Stimulated activated effector memory CD8-positive, alpha-beta T cell treated with anti-CD3 and anti-CD28 coated beads, Interleukin-12 subunit alpha, Interleukin-12 subunit beta, amount 100 ng/mL, for 72 hours (primary cell): ENCODE measurements around the gene NDRG3.
"Not testable (repeated sequence)": the region's sequence is repeated elsewhere in the genome, so short reads cannot be mapped to it uniquely, and the experiment has no call there.

Experiments
- ATAC-seq: fragments of 150-1000 bp; cut with Tn5 transposase; 2 replicates; pipeline ENCODE4 v1.10.0; 2021
- DNase-seq, 2 donors: peaks; one replicate each; pipeline ENCODE4 v3.0.0; 2021 to 2022; ENCODE audit warnings: low spot score in 2 of 2
- H3K27ac Mint-ChIP-seq: one replicate; pipeline ENCODE4 v1.8.0; 2022; ENCODE audit warnings: mild to moderate bottlenecking, mixed read lengths
- H3K36me3 Mint-ChIP-seq: one replicate; pipeline ENCODE4 v1.8.0; 2022; ENCODE audit warnings: mild to moderate bottlenecking, mixed read lengths
- H3K4me1 Mint-ChIP-seq: one replicate; pipeline ENCODE4 v1.8.0; 2022; ENCODE audit warnings: mixed read lengths
- H3K4me3 Mint-ChIP-seq: one replicate; pipeline ENCODE4 v1.8.0; 2022; ENCODE audit warnings: mild to moderate bottlenecking, mixed read lengths
- H3K9me3 Mint-ChIP-seq: one replicate; pipeline ENCODE4 v1.8.0; 2022; ENCODE audit warnings: mixed read lengths

NDRG3 gene

DNA sequence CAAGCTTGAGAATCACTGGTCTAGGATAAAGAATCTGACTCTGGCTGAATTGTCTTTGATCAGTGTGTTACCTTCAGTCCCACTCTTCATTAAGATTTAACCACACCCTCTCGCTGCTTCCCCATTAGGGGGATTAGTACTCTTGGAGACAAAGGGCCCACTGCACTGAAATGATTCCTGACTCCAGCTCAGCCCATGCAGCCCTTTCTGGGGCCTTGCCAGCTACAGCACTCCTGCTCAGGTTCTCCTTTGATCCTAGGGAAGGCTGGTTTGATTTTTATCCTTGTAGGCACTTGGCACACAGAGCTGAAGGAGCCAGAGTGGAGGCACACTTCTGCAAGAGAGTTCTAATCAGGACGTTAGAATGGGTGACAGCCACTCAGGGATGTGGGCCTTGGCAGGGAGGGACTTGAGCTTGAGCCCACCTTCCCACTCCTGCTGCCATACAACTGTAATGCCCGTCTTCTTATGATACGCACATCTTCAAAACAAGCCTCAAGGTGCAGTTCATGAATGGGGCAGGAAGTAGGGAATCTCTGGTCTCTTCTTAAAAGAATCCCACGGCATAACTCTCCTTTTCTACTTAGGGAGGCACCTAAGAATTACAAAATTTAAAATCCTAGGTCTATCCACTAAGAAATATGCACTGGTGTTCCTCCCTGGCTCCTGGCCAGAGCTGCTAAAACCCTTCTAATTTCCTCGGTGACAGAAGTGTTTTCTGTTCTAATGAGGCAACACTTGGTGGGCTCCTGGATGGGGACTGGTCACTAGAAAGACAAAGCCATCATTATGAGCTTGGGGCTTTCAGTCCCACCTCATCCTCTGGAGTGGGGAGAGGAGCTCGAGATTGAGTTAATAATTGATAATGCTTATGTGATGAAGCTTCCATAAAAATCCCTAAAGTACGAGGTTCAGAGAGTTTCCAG is 98.4 kb downstream of the NDRG3 start:
- peak overlapping the region; percentile 99 for H3K27ac Mint-ChIP-seq
- no peaks in the 10 kb centered on the region for H3K9me3 Mint-ChIP-seq
- peaks cover 27% of the 10 kb centered on the region for H3K36me3 Mint-ChIP-seq
- peak overlapping the region; percentile 94 for H3K4me3 Mint-ChIP-seq
- DNase-seq (no peak), ATAC-seq (no peak)
- peaks cover 44% of the 10 kb centered on the region for H3K4me1 Mint-ChIP-seq

DNA sequence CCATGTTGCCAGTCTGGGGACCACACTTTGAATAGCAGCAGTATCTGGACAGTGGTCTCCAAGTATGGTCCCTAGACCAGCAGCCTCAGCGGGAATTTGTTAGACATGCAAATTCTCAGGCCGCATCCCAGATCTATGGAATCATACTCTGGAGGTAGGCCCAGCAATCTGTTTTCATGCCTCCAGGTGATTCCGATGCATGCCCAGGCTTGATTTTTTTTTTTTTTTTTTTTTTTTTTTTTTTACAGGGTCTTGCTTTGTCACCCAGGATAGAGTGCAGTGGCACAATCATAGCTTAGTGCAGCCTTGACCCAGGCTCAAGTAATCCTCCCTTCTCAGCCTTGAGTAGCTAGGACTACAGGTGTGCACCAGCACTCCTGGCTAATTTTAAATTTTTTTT is 99.2 kb downstream of the NDRG3 start:
- Mint-ChIP-seq H3K4me1 (peaks cover 52% of the 10 kb centered on the region), H3K4me3 (peak overlapping the region; percentile 94)

DNA sequence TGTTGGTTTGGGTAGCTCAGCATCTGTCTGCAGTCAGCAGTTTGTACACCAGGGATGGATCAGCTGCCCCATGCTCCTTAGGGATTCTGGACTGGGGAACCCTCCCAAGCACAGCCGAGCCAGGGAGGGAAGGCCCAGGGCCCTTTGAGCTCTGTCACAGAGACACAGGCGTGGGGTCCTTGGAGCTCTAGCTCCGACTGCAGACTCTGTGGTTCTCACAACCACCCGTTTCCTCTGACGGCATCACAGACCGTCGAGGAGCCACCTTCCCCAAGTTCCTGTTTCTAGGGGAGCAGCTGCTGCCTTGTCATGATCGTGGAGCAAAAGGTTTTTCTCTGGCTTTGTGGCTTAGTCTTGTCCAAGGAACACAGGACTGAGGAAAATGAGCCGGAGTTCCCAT is 99.9 kb downstream of the NDRG3 start, which contains the start of gene SLA2:
SLA2 (minus strand) TSS at position 199 of the 400 bp plus-strand sequence. CDS start 4,861 bp downstream, outside the sequence.
- Mint-ChIP-seq H3K36me3 (peaks cover 40% of the 10 kb centered on the region), H3K27ac (peak within 1 kb of the TSS; percentile 99), H3K4me1 (peaks cover 57% of the 10 kb centered on the region), H3K4me3 (peak within 1 kb of the TSS; percentile 94), H3K9me3 (no peaks in the 10 kb centered on the region)
- DNase-seq (peak; percentile 36 to 77), ATAC-seq (peak; percentile 77)

More for the DNA sequence above, 99.2 kb downstream of the NDRG3 start:
- DNase-seq (no peak), ATAC-seq (no peak)
- Mint-ChIP-seq H3K9me3 (no peaks in the 10 kb centered on the region), H3K36me3 (peaks cover 33% of the 10 kb centered on the region), H3K27ac (peak overlapping the region; percentile 99)

DNA sequence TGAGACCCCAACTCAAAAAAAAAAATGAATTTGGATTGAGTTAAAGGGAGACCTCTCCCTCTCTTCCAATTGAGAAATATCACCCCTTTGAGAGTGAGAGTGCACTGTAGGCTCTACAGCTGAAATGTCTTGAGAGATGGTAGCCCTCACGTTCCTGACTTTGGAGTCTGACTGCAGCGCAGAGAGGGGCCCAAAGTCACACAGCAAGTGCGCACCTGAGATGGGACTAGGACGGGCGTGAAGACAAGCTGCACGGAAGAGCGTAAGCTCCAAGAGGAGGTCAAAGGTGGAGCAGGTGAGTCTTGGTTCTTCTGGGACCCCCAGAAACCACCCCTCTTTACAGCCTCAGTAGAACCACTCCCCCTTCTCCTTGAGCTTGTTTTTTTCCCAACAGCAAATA is 100.5 kb downstream of the NDRG3 start:
- peak overlapping the region; percentile 99 for H3K27ac Mint-ChIP-seq
- peaks cover 47% of the 10 kb centered on the region for H3K36me3 Mint-ChIP-seq
- no peak for DNase-seq
- peaks cover 57% of the 10 kb centered on the region for H3K4me1 Mint-ChIP-seq
- peak overlapping the region; percentile 94 for H3K4me3 Mint-ChIP-seq
- no peaks in the 10 kb centered on the region for H3K9me3 Mint-ChIP-seq
- ATAC-seq = no peak

DNA sequence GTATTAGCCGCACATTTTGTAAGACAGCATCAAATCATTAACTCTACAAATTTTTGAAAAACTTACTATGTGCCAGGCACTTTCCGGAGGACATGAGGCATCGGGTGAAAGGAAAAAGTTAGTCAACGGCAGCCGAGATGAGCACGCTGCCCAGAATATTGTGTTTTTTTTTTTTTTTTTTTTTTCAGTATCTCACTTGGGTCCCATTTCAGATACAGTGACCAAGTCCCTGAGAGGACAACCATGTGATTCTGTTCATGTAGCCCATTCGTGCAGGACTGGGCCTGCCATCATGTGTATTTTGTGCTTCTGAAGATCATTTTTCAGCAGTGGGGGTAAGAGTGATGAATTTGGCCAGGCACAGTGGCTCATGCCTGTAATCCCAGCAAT is 101.2 kb downstream of the NDRG3 start:
- Mint-ChIP-seq H3K9me3 (no peaks in the 10 kb centered on the region), H3K27ac (peak overlapping the region; percentile 99), H3K4me3 (peak overlapping the region; percentile 94), H3K36me3 (peaks cover 53% of the 10 kb centered on the region), H3K4me1 (peaks cover 57% of the 10 kb centered on the region)
- no peak for DNase-seq
- ATAC-seq = peak; percentile 80

DNA sequence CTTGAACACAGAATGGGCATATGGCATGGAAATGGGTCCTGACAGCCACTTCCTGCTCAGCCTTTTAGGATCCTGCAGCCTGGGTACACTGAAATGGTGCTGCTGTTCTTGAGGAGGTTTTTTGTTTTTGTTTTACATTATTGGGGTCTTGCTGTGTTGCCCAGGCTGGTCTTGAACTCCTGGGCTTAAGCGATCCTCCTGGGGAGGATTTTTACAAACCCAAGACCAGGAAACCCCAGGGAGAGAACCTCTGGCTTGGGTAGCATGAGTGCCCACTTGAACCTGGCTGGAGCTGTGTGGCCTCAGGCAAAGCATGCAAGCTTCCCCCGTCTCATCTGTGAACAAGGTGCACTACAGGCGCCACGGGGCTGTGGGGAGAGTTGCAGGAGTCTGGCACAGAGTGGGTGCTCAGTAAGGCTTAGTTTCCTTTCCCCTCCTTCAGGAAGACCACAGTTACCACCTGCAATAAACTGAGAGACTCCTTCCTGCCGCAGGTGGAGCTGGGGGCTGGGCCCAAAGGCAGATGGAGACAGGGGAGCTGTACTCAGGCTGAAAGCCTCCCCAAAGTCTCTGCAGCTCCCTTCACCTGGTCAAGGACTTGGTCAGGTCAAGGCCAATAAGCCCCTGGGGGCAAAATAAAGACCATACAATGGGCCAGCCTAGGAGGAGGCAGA is 101.7 kb downstream of the NDRG3 start:
- peaks cover 58% of the 10 kb centered on the region for H3K36me3 Mint-ChIP-seq

DNA sequence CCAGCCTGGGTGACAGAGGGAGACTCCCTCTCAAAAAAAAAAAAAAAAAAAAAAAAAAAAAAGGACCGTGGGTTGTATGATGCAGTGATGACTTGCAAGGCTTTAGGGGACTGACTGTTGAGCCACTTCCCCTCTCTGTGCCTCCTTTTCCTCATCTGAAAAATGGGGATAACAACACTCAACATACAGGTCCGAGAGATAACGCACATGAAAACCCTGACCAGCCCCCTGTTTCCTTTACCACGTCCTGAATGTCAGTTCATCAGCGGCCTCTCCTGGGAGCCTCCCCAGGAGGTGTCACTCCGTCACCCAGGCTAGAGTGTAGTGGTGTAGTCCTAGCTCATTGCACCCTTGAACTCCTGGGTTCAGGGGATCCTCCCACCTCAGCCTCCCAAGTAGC is 103.8 kb downstream of the NDRG3 start:
- peaks cover 53% of the 10 kb centered on the region for H3K4me1 Mint-ChIP-seq
- H3K4me3 Mint-ChIP-seq = peak overlapping the region; percentile 94
- peak overlapping the region; percentile 99 for H3K27ac Mint-ChIP-seq
- peaks cover 79% of the 10 kb centered on the region for H3K36me3 Mint-ChIP-seq
- DNase-seq (no peak), ATAC-seq (no peak)
- H3K9me3 Mint-ChIP-seq = no peaks in the 10 kb centered on the region

More for the DNA sequence above, 101.7 kb downstream of the NDRG3 start:
- Mint-ChIP-seq H3K27ac (peak overlapping the region; percentile 99), H3K9me3 (no peaks in the 10 kb centered on the region), H3K4me1 (peaks cover 57% of the 10 kb centered on the region), H3K4me3 (peak overlapping the region; percentile 94)
- peak; percentile 77 for ATAC-seq
- peak; percentile 52 to 80 for DNase-seq

DNA sequence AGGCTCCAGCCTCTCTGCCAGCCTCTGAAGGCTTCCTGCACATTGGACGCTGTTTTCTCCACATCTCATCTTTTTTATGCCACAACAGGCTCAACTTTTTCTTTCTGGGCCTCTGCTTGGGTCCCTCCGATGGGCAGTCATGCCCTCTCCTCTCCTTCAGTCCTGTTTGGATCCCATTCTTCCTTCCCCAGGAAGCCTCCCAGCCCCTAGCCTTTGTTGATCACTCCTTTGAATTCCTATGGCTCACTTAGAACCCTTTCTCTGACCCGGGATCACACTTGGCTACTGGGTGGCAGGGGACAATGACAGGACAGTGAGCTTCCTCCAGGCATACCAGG is 104.4 kb downstream of the NDRG3 start:
- Mint-ChIP-seq H3K36me3 (peaks cover 85% of the 10 kb centered on the region), H3K27ac (peak overlapping the region; percentile 99), H3K4me3 (peak overlapping the region; percentile 94), H3K9me3 (no peaks in the 10 kb centered on the region), H3K4me1 (peaks cover 51% of the 10 kb centered on the region)
- DNase-seq (no peak), ATAC-seq (no peak)

DNA sequence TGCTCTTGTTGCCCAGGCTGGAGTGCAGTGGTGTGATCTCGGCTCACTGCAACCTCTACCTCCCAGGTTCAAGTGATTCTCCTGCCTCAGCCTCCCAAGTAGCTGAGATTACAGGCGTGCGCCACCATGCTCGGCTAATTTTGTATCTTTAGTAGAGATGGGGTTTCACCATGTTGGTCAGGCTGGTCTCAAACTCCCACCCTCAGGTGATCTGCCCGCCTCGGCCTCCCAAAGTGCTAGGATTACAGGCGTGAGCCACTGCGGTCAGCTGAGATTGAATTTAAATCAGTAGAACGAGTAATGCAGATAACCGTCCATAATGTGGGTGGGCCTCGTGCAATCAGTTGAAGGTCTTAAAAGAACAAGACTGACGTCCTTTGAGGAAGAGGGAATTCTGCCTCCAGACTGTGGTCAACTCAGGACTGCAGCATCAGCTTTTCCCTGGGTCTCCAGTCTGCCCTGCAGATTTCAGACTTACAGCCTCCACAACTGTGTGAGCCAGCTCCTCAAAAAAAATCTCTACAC is 107.0 kb downstream of the NDRG3 start:
- ATAC-seq, H3K4me3 Mint-ChIP-seq, DNase-seq, H3K9me3 Mint-ChIP-seq: not testable (repeated sequence)
- Mint-ChIP-seq H3K36me3 (peaks cover 96% of the 10 kb centered on the region), H3K27ac (peak overlapping the region; percentile 37), H3K4me1 (peaks cover 31% of the 10 kb centered on the region)

DNA sequence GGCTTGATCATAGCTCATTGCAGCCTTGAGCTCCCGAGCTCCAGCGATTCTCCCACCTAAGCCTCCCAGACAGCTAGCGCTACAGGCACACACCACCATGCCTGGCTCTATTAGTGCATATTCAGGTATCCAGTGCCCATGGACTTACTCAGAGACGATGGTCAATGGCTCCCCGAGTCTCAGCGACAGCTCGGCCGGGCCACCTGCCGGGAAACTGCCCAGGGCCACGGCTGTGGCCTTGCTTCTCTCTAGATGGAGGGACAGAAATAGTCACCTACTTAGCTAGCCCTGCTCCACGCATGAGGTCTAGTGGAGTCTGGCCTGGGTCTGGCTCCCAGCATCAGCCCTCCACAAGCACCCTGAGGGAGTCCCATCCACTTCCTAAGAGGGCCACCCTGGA is 111.5 kb downstream of the NDRG3 start:
- Mint-ChIP-seq H3K9me3 (no peaks in the 10 kb centered on the region), H3K36me3 (peaks cover 100% of the 10 kb centered on the region), H3K27ac (peak overlapping the region; percentile 88), H3K4me1 (peaks cover 43% of the 10 kb centered on the region), H3K4me3 (no peak overlapping the region)
- ATAC-seq = no peak
- DNase-seq = no peak

DNA sequence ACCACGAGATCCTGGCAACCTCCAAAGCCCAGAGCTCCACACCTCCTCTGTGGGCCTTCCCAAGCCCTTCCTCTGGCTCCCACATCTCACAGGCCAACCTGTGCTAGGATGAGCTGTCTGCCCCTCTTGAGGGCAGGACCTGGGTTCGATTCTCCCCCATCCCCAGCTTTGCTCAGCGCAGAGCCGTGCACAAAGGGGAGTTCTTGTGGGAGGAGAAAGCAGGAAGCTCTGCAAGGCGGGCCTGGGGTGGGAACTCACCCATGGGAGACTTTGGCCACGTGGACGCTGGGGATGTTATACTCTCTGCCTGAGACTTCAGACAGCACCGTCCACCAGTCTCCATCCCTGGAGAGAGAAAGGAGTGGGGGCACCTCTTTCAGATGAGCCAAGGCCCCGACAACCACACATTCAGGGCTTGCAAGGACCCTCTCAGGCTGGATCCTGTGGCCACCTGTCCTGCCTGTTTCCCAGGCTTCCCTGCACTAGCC is 112.6 kb downstream of the NDRG3 start:
- ATAC-seq (no peak), DNase-seq (no peak)
- peak overlapping the region; percentile 88 for H3K27ac Mint-ChIP-seq
- H3K4me1 Mint-ChIP-seq = peaks cover 50% of the 10 kb centered on the region
- H3K4me3 Mint-ChIP-seq = no peak overlapping the region
- H3K36me3 Mint-ChIP-seq = peaks cover 100% of the 10 kb centered on the region
- H3K9me3 Mint-ChIP-seq = no peaks in the 10 kb centered on the region

DNA sequence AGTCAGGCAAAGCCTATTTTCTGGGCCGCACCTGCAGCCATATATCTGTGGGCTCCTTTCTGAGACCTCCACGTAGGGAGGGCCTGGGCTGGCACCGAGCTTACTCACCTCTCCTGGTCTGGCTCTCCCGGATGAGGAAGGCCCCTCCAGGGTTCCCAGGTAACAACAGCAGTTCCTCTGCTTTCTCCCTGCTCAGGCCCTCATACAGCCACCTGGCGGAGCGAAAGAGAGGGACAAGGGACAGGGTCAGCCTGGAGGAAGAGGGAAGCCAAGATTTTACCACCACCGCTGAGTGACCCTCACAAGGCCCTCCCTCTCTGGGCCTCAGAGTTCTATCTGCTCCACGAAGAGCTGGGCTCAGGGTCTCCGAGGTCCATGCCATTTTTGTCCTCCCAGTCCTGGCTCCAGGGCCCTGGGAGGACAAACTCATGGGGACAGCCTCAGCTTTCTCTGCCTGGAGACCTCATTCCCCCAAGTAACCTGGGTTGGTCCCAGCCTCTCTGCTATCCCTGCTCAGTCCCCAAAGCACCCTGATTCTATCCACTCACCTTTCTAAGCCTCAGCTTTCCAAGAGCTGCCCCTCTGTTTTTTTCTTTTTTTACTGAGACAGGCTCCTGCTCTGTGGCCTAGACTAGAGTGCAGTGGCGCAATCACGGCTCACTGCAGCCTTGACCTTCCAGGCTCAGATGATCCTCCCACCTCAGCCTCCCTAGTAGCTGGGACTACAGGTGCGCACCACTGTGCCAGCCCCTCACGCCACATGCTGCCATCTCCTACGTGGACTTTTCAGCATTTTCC is 113.2 kb downstream of the NDRG3 start:
- Mint-ChIP-seq H3K4me1 (peaks cover 56% of the 10 kb centered on the region), H3K4me3 (no peak overlapping the region), H3K36me3 (peaks cover 100% of the 10 kb centered on the region), H3K27ac (peak overlapping the region; percentile 88), H3K9me3 (no peaks in the 10 kb centered on the region)
- ATAC-seq = no peak
- no peak for DNase-seq

DNA sequence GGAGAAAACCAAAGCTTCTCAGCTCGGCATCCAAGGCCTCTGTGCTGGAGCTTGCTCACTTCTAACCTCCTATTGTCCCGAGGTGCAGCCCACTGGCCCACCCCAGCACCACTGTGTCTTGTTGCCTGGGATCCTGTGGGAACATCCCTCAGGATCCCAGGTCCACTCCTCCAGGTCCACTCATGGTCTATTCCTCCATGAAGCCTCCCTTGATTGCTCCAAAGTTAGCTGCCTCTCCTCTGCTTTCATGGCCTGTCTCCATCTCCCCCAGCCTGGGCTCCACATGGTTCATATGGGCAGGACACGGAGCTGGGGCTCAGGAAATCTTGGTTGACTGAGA is 113.8 kb downstream of the NDRG3 start:
- Mint-ChIP-seq H3K4me1 (peaks cover 62% of the 10 kb centered on the region), H3K9me3 (no peaks in the 10 kb centered on the region), H3K27ac (peak overlapping the region; percentile 88), H3K4me3 (no peak overlapping the region), H3K36me3 (peaks cover 100% of the 10 kb centered on the region)
- DNase-seq (no peak), ATAC-seq (no peak)

DNA sequence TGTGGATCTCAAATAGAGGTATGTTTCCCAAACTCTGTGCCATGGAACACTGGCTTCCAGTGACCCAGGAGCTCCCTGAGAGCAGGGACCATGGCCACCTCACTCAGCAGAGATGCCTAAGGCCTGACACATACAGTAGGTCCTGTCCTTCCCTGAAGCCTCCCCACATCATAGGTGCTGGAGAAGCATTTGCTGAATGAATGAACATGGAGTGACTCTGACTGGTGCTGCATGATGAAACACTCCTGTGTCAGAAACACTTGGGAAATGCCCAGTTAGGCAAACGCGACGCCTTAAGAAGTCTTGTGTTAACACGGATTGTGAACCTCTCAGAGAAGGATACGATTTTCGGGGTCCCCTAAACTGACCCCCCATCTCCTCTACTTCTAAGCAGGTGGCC is 114.2 kb downstream of the NDRG3 start:
- no peak for ATAC-seq
- H3K27ac Mint-ChIP-seq = peak overlapping the region; percentile 88
- no peaks in the 10 kb centered on the region for H3K9me3 Mint-ChIP-seq
- H3K36me3 Mint-ChIP-seq = peaks cover 100% of the 10 kb centered on the region
- no peak overlapping the region for H3K4me3 Mint-ChIP-seq
- DNase-seq = no peak
- peaks cover 67% of the 10 kb centered on the region for H3K4me1 Mint-ChIP-seq
